ENCODE measurements around the gene ZNF511.

- TF ChIP-seq CTCF (conservative IDR thresholded peaks at IDR 0.05 in 1 of 2, IDR thresholded peaks at IDR 0.05 in 1 of 2; ENCODE audit: extremely low read depth in 1 of 2, insufficient read depth in 1 of 2, low read depth in 1 of 2, low read length in 2 of 2): no peak
- no peak for TF ChIP-seq EZH2 (IDR thresholded peaks at IDR 0.05; ENCODE audit: borderline replicate concordance, low read length)
These were observed 7.6 kb downstream of the ZNF511 start for GRCh38 chr10:133316266-133316665.
